Spleen (tissue), 11 donors: ENCODE measurements around the gene ATF3. TPM values are rescaled to one million over a fixed set of nuclear protein-coding genes. Genes with fewer than 3 reads are reported as not detected.

Experiments used
- DNase-seq: peaks from one replicate; pipeline ENCODE4 v3.0.0-alpha.2; 2020
- H3K27ac ChIP-seq, 8 donors: fragments of 200-600 bp; sonication (generic) in 7 of 8; 1 replicate in 4 of 8; 2 replicates in 4 of 8; pipeline versions ENCODE4 v1.5.0 to v1.8.0; 2016 to 2021; ENCODE audit warnings: inconsistent platforms in 4 of 8, mild to moderate bottlenecking in 4 of 8, moderate library complexity in 1 of 8
- H3K27me3 ChIP-seq, 7 donors: fragments of 200-600 bp; sonication (generic) in 6 of 7; replicated peaks in 1 of 7; 1 replicate in 4 of 7; 2 replicates in 3 of 7; pipeline versions ENCODE4 v1.5.0 to v1.8.0; 2016 to 2021; ENCODE audit warnings: inconsistent platforms in 3 of 7, mild to moderate bottlenecking in 1 of 7
- H3K36me3 ChIP-seq, 6 donors: fragments of 200-600 bp; sonication (generic) in 5 of 6; 1 replicate in 4 of 6; 2 replicates in 2 of 6; pipeline versions ENCODE4 v1.5.0 to v1.8.0; 2016 to 2021; ENCODE audit warnings: inconsistent platforms in 2 of 6
- H3K4me1 ChIP-seq, 6 donors: fragments of 200-600 bp; sonication (generic) in 5 of 6; 1 replicate in 3 of 6; 2 replicates in 3 of 6; pipeline versions ENCODE4 v1.5.0 to v1.8.0; 2016 to 2021; ENCODE audit warnings: inconsistent platforms in 3 of 6
- H3K4me3 ChIP-seq, 8 donors: fragments of 200-600 bp; sonication (generic) in 7 of 8; 1 replicate in 4 of 8; 2 replicates in 4 of 8; pipeline versions ENCODE4 v1.5.0 to v1.8.0; 2016 to 2021; ENCODE audit warnings: inconsistent platforms in 4 of 8, mild to moderate bottlenecking in 4 of 8, moderate library complexity in 2 of 8
- H3K9me3 ChIP-seq, 8 donors: fragments of 200-600 bp; sonication (generic) in 7 of 8; 1 replicate in 4 of 8; 2 replicates in 4 of 8; pipeline versions ENCODE4 v1.5.0 to v1.8.0; 2016 to 2021; ENCODE audit warnings: inconsistent platforms in 4 of 8
- CTCF ChIP-seq, 11 experiments: fragments of 200-600 bp in 7 of 11; fragments of 450-650 bp in 4 of 11; sonication (generic) in 4 of 11; IDR thresholded peaks in 8 of 11; conservative IDR thresholded peaks in 3 of 11; 1 replicate in 7 of 11; 2 replicates in 4 of 11; pipeline versions ENCODE4 v1.4.0 to v1.8.0; 2016 to 2021; ENCODE audit warnings: antibody characterized with exemption in 11 of 11, inconsistent platforms in 4 of 11, mild to moderate bottlenecking in 1 of 11
- POLR2A ChIP-seq, 3 donors: fragments of 450-650 bp; IDR thresholded peaks; one replicate each; pipeline ENCODE4 v1.5.1; 2017; ENCODE audit warnings: antibody characterized with exemption in 3 of 3, mild to moderate bottlenecking in 1 of 3
- POLR2AphosphoS5 ChIP-seq, 3 donors: sonication (generic); formaldehyde crosslinking; IDR thresholded peaks; one replicate each; pipeline ENCODE4 v1.5.1; 2017; ENCODE audit warnings: antibody characterized with exemption in 3 of 3
- WGBS, 5 donors: extraction: QIAGEN DNeasy Blood & Tissue Kit in 3 of 5; methylation state at CpG; one replicate each; pipeline versions ENCODE4 v1.1.5 to v1.1.7; 2013 to 2018; 5-methylcytosine and 5-hydroxymethylcytosine counted together
- intact Hi-C: fragments of 100-400 bp; cut with DNase I; formaldehyde crosslinking; loops from one replicate; pipeline ENCODE4 v1.15.0; 2023; ENCODE audit warnings: low total_unique reads
- polyA plus RNA-seq, 3 donors: library from polyadenylated mRNA; stranded (reverse); fragments of 200-250 nt; gene quantifications; one replicate each; pipeline ENCODE4 v1.2.1, GENCODE V29; 2013
- total RNA-seq, 7 donors: library from RNA; depleted of rRNA in 3 of 7; stranded (reverse); fragments of >200 nt in 3 of 7; fragmentation: NEBNext Ultra II Directional in 4 of 7; extraction: Animal tissue kit (Norgen Biotek cat#: 25700) in 4 of 7; gene quantifications; one replicate each; pipeline versions ENCODE4 v1.1.0 to v1.2.1, GENCODE V29; 2016 to 2021
- donor health status: healthy with polysubstance abuse.
- donor health status: DM: no; HTN: no; CAD: no; lungs with moderate emphysema.
- donor health status: DM: no; HTN: no; CAD: no.
- donor health status: Bipolar disorder and iron deficiency.
- donor health status: healthy.
- donor health status: DM: no; HTN: no; CAD: no.
- donor health status: DM: yes; HTN: yes; CAD: no.

The ATF3 gene
- total and polyA plus RNA-seq, 10 donors, result 1.4 to 31.8 (median 7.4) TPM

GRCh38 chr1:212561501-212561931, 47.0 kb upstream of the ATF3 start:
- 62 to 93% (median 87%) methylated on average over 5 of the region's 5 CpGs for WGBS, 5 donors
- no peak overlapping the region for H3K4me3 ChIP-seq
- DNase-seq, result no peak
- no peak overlapping the region for H3K27ac ChIP-seq
- no peaks in the 10 kb centered on the region for H3K27me3 ChIP-seq
- TF ChIP-seq POLR2A (IDR thresholded peaks at IDR 0.05) (no peak), POLR2AphosphoS5 (IDR thresholded peaks at IDR 0.05) (no peak), CTCF (IDR thresholded peaks at IDR 0.05 in 8 of 11, conservative IDR thresholded peaks at IDR 0.05 in 3 of 11) (no peak)
- peaks cover 0 to 9% (median 3%) of the 10 kb centered on the region in 8 donors for H3K9me3 ChIP-seq
- peaks cover 0 to 26% (median 19%) of the 10 kb centered on the region in 6 donors for H3K4me1 ChIP-seq
- H3K36me3 ChIP-seq, result no peaks in the 10 kb centered on the region
- intact Hi-C loops, result no loop called here

GRCh38 chr1:212562771-212563170, 45.8 kb upstream of the ATF3 start:
- intact Hi-C loops, result no loop called here
- TF ChIP-seq POLR2A (IDR thresholded peaks at IDR 0.05) (no peak), POLR2AphosphoS5 (IDR thresholded peaks at IDR 0.05) (no peak), CTCF (IDR thresholded peaks at IDR 0.05 in 8 of 11, conservative IDR thresholded peaks at IDR 0.05 in 3 of 11) (no peak)

GRCh38 chr1:212565079-212565478, 43.5 kb upstream of the ATF3 start:
- WGBS, 5 donors, result 80 to 91% (median 88%) methylated on average over 4 of the region's 4 CpGs
- no peaks in the 10 kb centered on the region for H3K27me3 ChIP-seq

More at GRCh38 chr1:212562771-212563170, 45.8 kb upstream of the ATF3 start:
- WGBS, 5 donors, result 81 to 90% (median 89%) methylated on average over 4 of the region's 4 CpGs
- Histone ChIP-seq H3K4me3 (no peak overlapping the region), H3K27ac (no peak overlapping the region), H3K27me3 (no peaks in the 10 kb centered on the region), H3K9me3 (peaks cover 0 to 8% (median 3%) of the 10 kb centered on the region in 8 donors), H3K36me3 (no peaks in the 10 kb centered on the region), H3K4me1 (peaks cover 2 to 36% (median 26%) of the 10 kb centered on the region in 6 donors)
- DNase-seq, result no peak

More at GRCh38 chr1:212565079-212565478, 43.5 kb upstream of the ATF3 start:
- peaks cover 0 to 8% (median 3%) of the 10 kb centered on the region in 8 donors for H3K9me3 ChIP-seq
- H3K27ac ChIP-seq, result peak overlapping the region in 1 of 8 donors; percentile 86
- H3K36me3 ChIP-seq, result no peaks in the 10 kb centered on the region
- TF ChIP-seq POLR2A (IDR thresholded peaks at IDR 0.05) (no peak), POLR2AphosphoS5 (IDR thresholded peaks at IDR 0.05) (no peak), CTCF (IDR thresholded peaks at IDR 0.05 in 8 of 11, conservative IDR thresholded peaks at IDR 0.05 in 3 of 11) (no peak)
- no peak for DNase-seq
- intact Hi-C loops, result no loop called here
- no peak overlapping the region for H3K4me3 ChIP-seq
- peaks cover 2 to 25% (median 17%) of the 10 kb centered on the region in 6 donors for H3K4me1 ChIP-seq
